Naive B cell (primary cell): Measurements from ENCODE around the gene DUOX1. TPM values are rescaled to one million over a fixed set of nuclear protein-coding genes. Genes with fewer than 3 reads are reported as not detected.
"Not testable (repeated sequence)": the region's sequence is repeated elsewhere in the genome, so short reads cannot be mapped to it uniquely, and the experiment has no call there.

ENCODE experiments used
- ATAC-seq, 2 donors: fragments of 150-1000 bp; cut with Tn5 transposase; 2 replicates each; pipeline ENCODE4 v1.10.0; 2021; ENCODE audit warnings: low read depth in 2 of 2, mild to moderate bottlenecking in 2 of 2, moderate library complexity in 2 of 2
- DNase-seq: peaks from one replicate; pipeline ENCODE4 v3.0.0; 2022
- H3K27ac Mint-ChIP-seq, 6 donors: one replicate each; pipeline ENCODE4 v1.8.0; 2020 to 2022; ENCODE audit warnings: mild to moderate bottlenecking in 6 of 6, mixed read lengths in 6 of 6, moderate library complexity in 5 of 6, inconsistent platforms in 2 of 6
- H3K27me3 Mint-ChIP-seq, 3 donors: one replicate each; pipeline ENCODE4 v1.8.0; 2021 to 2022; ENCODE audit warnings: mixed read lengths in 3 of 3, mild to moderate bottlenecking in 1 of 3
- H3K36me3 Mint-ChIP-seq, 2 donors: one replicate each; pipeline ENCODE4 v1.8.0; 2020 to 2022; ENCODE audit warnings: mixed read lengths in 2 of 2, inconsistent platforms in 1 of 2, mild to moderate bottlenecking in 1 of 2
- H3K4me1 Mint-ChIP-seq, 3 donors: one replicate each; pipeline ENCODE4 v1.8.0; 2020 to 2022; ENCODE audit warnings: mixed read lengths in 3 of 3, inconsistent platforms in 1 of 3, mild to moderate bottlenecking in 1 of 3, moderate library complexity in 1 of 3
- H3K4me3 Mint-ChIP-seq, 8 donors: one replicate each; pipeline ENCODE4 v1.8.0; 2020 to 2022; ENCODE audit warnings: mild to moderate bottlenecking in 8 of 8, mixed read lengths in 8 of 8, moderate library complexity in 8 of 8, inconsistent platforms in 2 of 8
- H3K9me3 Mint-ChIP-seq, 7 donors: one replicate each; pipeline ENCODE4 v1.8.0; 2020 to 2022; ENCODE audit warnings: mixed read lengths in 7 of 7, mild to moderate bottlenecking in 5 of 7, inconsistent platforms in 2 of 7, moderate library complexity in 1 of 7
- polyA plus RNA-seq, 6 donors: library from polyadenylated mRNA; unstranded; fragments of 300-500 nt; fragmentation: Illumina TruSeq; gene quantifications; one replicate each; pipeline ENCODE4 v1.2.3, GENCODE V29; 2021; ENCODE audit warnings: low read depth in 6 of 6

DUOX1 gene
- polyA plus RNA-seq, 6 donors from 2014 or later: 0.29 to 4.2 (median 1.3) TPM

DNA sequence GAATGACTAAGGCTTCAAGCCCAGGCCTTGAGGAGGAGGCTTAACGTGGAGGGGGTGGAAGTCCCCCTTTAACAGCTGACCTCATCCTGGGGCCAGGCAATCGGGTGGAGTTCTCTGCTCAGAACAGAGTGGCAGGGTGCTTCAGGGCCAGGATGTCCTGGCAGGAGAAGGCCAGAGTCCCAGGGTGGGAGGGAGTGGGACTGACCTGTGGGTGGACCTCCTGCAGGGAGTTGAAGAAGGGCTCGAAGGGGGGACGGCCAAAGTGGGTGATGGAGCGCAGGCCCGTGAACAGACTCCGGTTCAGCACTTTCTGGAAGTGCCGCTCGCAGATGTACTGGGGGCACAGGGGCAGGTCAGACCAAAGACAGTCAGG is 35.5 kb upstream of the DUOX1 start:
- DNase-seq (no peak), ATAC-seq (no peak)
- Mint-ChIP-seq H3K27me3 (peaks cover 16 to 38% (median 33%) of the 10 kb centered on the region in 3 donors), H3K9me3 (peaks cover 0 to 4% (median 0%) of the 10 kb centered on the region in 7 donors), H3K27ac (peak overlapping the region in 1 of 6 donors; percentile 47), H3K4me1 (no peaks in the 10 kb centered on the region), H3K4me3 (no peak overlapping the region), H3K36me3 (no peaks in the 10 kb centered on the region)

DNA sequence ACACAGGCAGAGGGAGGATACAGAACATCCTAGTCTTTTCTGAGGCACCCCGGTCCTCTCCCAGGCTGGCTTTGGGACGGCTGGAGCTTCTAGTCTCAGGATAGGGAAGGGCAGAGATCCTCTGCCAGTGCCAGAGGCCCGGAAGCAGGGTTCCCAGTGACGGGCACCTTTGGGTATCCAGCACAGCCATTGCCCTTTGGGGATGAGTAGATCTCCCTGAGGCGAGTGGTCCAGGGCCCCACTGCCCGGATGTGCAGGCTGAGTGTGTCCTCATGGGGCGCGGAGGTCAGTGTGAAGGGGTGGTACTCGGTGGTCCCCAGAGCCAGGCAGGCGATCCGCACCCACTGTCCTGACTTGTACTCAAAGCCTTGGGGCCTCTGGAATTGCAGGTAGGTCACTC is 34.1 kb upstream of the DUOX1 start:
- H3K4me3 Mint-ChIP-seq: no peak overlapping the region
- peaks cover 11 to 37% (median 34%) of the 10 kb centered on the region in 3 donors for H3K27me3 Mint-ChIP-seq
- peaks cover 0 to 4% (median 0%) of the 10 kb centered on the region in 7 donors for H3K9me3 Mint-ChIP-seq
- ATAC-seq: no peak
- DNase-seq: no peak
- H3K27ac Mint-ChIP-seq: no peak overlapping the region
- H3K36me3 Mint-ChIP-seq: no peaks in the 10 kb centered on the region
- H3K4me1 Mint-ChIP-seq: no peaks in the 10 kb centered on the region

DNA sequence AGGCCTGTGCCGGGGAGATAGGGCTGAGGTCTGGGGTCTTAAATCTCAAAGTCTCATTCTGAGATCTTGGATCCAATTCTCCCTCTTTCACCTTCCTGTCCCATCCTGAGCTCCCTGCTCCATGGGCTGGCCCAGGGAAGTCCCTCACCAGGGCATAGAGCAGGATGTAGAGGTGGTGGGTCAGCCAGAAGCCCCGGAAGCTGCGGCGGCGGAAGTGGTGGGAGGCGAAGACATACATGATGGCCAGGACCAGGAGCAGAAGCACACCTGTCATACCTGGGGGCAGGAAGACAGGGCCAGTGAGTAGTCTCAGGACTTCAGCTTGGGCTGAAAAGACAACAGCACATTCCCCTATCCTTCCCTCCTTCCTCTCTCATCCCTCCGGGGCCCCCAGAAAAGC is 32.3 kb upstream of the DUOX1 start:
- H3K4me3 Mint-ChIP-seq: no peak overlapping the region
- H3K27me3 Mint-ChIP-seq: peaks cover 7 to 35% (median 30%) of the 10 kb centered on the region in 3 donors
- H3K9me3 Mint-ChIP-seq: peaks cover 0 to 4% (median 0%) of the 10 kb centered on the region in 7 donors
- no peak for DNase-seq
- peak overlapping the region in 1 of 6 donors; percentile 54 for H3K27ac Mint-ChIP-seq
- no peaks in the 10 kb centered on the region for H3K4me1 Mint-ChIP-seq
- ATAC-seq: no peak
- no peaks in the 10 kb centered on the region for H3K36me3 Mint-ChIP-seq

DNA sequence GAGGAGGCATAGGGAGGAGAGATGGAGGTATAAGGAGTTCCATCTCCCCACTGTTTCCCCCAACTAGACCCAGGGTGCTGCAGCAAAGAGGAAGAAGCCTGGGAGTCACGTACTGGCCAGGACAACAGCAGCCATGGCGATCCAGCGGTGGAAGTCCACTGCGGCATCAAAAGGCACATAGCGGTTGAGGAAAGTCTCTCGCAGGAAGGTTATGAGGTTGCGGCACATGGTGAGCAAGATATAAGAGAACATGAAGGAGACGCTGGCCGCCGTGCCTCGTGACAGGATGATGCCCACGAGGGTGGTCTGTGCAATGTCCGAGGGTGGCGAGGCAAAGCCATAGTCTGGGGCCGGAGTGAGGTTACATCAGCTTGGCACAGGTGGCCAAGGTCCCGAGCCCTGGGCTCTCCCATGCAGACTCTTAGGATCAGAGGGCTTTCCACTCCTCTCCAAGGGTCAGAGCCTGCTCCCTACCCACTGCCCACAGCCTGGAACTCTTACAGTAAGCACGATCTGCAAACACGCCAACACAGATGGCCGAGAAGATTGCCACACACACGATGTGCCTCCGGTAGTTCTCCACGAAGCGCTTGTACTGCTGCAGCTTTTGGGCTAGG is 30.1 kb upstream of the DUOX1 start:
- DNase-seq (no peak), ATAC-seq (no peak)
- Mint-ChIP-seq H3K4me3 (no peak overlapping the region), H3K27ac (no peak overlapping the region), H3K4me1 (no peaks in the 10 kb centered on the region), H3K36me3 (no peaks in the 10 kb centered on the region), H3K27me3 (peaks cover 13 to 40% (median 34%) of the 10 kb centered on the region in 3 donors), H3K9me3 (no peaks in the 10 kb centered on the region)

DNA sequence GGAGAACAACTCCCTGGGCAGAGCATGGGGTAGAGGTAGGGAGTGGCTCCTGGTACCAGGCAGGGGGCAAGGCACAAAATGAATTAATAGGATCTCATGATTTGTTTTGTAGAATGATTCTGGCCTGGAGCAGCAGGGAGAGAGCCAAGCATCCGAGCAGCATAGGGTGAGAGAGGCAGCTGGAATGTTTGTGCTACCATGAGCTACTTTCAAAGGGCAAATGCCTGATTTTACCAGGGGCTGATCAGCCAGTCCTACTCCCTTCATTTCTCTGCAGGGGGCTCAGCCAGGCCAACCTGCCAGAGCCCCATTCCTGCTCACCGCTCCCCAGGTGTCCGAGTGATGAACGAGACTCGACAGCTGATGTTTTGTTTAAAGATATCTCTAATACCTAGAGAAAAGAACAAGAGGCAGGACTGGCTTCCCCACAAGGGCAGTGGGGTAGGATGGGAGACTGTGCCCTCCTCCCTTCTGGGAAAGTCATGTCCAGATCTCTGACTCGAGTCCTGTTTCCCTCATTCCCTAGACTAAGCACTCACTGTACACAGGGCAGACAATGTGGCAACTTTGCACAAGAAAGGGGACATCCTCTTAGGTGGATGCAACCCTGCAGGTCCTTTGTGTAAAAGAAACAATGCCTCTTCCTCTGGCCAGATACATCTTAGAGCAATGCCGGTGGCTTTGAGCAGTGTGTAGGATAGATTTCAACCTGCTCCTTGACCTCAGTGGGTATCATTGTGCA is 28.7 kb upstream of the DUOX1 start:
- DNase-seq: no peak
- H3K4me3 Mint-ChIP-seq: no peak overlapping the region
- no peak for ATAC-seq
- H3K9me3 Mint-ChIP-seq: no peaks in the 10 kb centered on the region
- H3K27me3 Mint-ChIP-seq: peaks cover 19 to 54% (median 45%) of the 10 kb centered on the region in 3 donors
- no peaks in the 10 kb centered on the region for H3K4me1 Mint-ChIP-seq
- no peaks in the 10 kb centered on the region for H3K36me3 Mint-ChIP-seq
- H3K27ac Mint-ChIP-seq: peak overlapping the region in 1 of 6 donors; percentile 61

DNA sequence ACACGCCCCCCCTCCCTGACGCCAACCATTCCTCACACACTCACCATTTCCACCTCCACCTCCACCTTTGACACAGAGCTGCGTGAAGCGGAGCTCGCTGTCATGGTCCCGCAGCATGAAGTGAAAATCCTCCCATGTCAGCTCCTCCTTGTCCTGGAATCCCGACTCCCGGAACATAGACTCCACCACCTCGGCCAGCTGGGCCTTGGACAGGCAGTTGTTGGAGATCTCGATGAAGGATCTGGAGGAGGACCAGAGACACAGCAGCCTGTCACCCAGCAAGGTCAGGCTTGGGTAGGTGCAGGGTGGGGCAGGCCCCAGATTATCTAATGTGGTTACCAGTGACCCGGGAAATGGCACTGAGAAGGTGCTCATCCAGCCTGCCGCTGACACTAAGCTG is 28.0 kb upstream of the DUOX1 start:
- Mint-ChIP-seq H3K9me3 (no peaks in the 10 kb centered on the region), H3K4me3 (no peak overlapping the region), H3K4me1 (no peaks in the 10 kb centered on the region), H3K27ac (no peak overlapping the region), H3K36me3 (no peaks in the 10 kb centered on the region), H3K27me3 (peaks cover 23 to 61% (median 52%) of the 10 kb centered on the region in 3 donors)
- no peak for DNase-seq
- no peak for ATAC-seq

DNA sequence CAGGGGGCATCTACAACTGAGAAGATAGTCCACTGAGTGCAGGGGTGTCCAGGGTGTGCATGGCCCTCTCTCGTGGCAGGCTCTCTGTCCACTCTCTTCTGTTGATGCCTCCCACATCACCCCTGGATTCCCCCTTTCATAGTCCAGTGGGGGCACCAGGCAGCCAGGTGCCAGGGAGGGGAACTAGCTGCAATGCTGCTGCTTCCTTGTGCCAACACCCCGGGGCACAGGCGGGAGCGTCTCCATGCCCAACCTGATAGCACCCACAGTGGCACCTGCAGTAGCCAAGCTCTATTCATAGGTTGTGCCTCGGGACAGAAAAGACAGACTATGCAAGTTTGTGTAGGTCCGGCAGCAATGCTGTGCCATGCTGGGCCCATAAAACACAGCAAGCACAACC is 27.6 kb upstream of the DUOX1 start:
- H3K4me1 Mint-ChIP-seq: no peaks in the 10 kb centered on the region
- no peaks in the 10 kb centered on the region for H3K36me3 Mint-ChIP-seq
- ATAC-seq (no peak), DNase-seq (no peak)
- no peak overlapping the region for H3K4me3 Mint-ChIP-seq
- H3K27me3 Mint-ChIP-seq: peaks cover 23 to 66% (median 57%) of the 10 kb centered on the region in 3 donors
- no peak overlapping the region for H3K27ac Mint-ChIP-seq
- H3K9me3 Mint-ChIP-seq: no peaks in the 10 kb centered on the region

DNA sequence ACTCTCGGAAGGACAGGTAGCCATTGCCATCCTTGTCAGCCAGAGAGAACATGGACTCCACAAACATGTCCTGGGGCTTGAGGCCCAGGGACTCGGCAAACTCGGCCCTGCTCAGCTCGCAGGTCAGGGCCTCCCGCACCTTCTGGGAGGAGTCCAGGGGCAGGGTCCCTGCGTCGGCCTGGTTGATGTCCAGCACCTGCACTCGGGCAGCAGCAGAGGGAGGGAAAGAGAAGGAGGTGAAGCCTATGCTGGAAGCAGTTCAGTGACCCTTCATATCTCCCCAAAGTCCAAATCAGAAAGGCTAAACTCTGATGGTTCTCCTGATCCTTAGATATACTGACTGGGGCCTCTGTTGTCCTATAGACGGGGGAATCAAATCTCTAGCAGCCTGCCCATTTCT is 25.6 kb upstream of the DUOX1 start:
- H3K9me3 Mint-ChIP-seq, H3K4me1 Mint-ChIP-seq, DNase-seq, H3K36me3 Mint-ChIP-seq, H3K4me3 Mint-ChIP-seq, H3K27ac Mint-ChIP-seq, ATAC-seq: not testable (repeated sequence)
- peaks cover 31 to 76% (median 72%) of the 10 kb centered on the region in 3 donors for H3K27me3 Mint-ChIP-seq

DNA sequence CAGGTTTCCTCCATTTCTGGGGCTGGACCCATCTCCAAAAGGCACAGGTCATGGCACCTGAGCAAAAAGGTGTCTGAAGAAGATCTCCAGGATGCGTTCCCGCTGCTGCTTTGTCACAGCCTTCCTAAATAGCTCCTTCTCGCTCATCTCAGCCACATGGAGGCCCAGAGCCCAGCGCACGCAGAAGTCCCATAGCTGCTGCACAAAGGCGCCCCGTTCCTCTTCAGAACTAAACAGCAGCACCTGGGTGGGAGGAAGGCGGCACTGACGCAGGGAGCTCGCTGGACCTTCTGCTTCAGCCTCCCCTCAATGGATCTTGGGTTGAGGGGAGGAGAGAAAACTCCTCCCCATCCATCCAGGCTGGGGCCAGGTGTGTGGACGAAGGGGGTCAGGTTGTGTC is 24.2 kb upstream of the DUOX1 start:
- ATAC-seq: no peak
- Mint-ChIP-seq H3K27me3 (peaks cover 42 to 77% (median 75%) of the 10 kb centered on the region in 3 donors), H3K4me1 (peaks cover 0 to 5% (median 3%) of the 10 kb centered on the region in 3 donors), H3K36me3 (no peaks in the 10 kb centered on the region), H3K4me3 (no peak overlapping the region), H3K27ac (no peak overlapping the region), H3K9me3 (no peaks in the 10 kb centered on the region)
- no peak for DNase-seq

DNA sequence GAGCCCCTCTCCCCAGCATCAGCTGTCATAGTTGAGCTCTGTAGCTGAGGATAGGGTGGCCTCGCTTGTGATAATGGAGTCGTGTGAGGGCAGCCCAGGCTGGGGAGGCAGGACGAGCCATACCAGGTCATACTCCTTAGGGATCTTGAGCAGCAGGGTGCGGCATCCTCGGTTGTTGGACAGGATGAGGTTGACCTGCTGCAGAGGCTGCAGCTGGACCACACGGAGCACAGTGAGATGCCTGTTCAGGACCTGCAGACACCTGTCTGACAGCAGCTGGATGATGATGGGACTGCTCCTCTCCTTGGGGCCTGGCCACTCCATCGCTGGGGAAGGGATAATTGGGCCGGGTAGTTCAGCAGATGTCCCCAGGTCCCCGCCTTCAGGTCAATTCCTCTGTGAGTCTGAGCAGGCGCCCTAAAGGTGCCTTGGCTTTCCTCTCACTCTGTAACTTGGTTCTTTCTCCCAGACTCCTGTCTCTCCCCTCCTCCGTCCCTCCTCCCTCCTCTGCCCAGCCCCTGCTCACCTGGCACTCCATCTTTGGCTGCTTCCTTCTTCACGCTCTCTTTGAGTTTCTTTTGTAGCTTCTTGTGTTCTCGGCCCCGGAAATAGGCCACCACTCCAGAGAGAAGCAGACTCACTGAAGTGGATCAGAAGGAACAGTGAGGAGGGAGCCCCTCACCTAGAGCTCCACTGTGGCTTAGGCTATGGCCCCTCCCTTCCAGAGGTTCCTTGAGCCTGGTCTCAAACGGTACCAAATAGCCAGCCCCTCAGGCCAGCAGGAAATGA is 23.6 kb upstream of the DUOX1 start:
- Mint-ChIP-seq H3K4me1 (peaks cover 0 to 6% (median 3%) of the 10 kb centered on the region in 3 donors), H3K27ac (no peak overlapping the region), H3K27me3 (peaks cover 43 to 77% (median 71%) of the 10 kb centered on the region in 3 donors), H3K4me3 (no peak overlapping the region), H3K9me3 (no peaks in the 10 kb centered on the region), H3K36me3 (no peaks in the 10 kb centered on the region)
- ATAC-seq (no peak), DNase-seq (no peak)

DNA sequence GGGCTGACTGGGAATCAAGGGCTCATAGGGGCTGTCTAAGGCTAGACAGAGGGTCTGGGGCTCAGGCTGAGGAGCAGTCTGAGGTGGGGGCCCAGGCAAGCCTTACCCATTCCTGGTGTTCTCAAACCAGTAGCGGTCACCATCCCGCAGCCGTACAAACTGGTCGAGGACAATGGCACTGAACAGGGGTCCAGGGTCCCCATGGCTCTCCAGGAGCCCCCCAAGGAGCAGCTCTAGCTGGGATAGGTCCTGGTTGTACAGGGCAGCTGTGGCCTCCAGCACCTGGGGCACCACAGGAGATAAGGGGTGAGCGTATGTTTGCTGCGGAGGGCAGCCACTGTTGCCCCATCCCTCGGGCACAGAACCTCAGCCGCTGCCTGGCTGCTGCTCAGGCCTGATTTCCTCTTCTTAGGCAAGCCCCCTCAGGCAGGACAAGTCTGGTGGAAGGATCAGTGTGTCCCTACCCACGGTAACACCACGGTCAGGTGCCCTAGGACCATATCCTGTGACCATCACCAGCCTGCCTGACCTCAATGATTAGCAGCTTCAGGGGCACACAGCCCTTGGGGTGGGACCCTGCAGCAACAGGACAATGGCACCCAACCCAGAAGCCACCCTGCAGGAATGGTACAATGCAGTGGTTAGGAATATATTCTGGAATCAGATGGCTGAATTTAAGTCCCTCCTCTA is 21.7 kb upstream of the DUOX1 start:
- H3K4me3 Mint-ChIP-seq: no peak overlapping the region
- H3K9me3 Mint-ChIP-seq: no peaks in the 10 kb centered on the region
- DNase-seq (no peak), ATAC-seq (no peak)
- no peaks in the 10 kb centered on the region for H3K36me3 Mint-ChIP-seq
- H3K4me1 Mint-ChIP-seq: peaks cover 13 to 20% (median 15%) of the 10 kb centered on the region in 3 donors
- no peak overlapping the region for H3K27ac Mint-ChIP-seq
- peaks cover 55 to 80% (median 74%) of the 10 kb centered on the region in 3 donors for H3K27me3 Mint-ChIP-seq

DNA sequence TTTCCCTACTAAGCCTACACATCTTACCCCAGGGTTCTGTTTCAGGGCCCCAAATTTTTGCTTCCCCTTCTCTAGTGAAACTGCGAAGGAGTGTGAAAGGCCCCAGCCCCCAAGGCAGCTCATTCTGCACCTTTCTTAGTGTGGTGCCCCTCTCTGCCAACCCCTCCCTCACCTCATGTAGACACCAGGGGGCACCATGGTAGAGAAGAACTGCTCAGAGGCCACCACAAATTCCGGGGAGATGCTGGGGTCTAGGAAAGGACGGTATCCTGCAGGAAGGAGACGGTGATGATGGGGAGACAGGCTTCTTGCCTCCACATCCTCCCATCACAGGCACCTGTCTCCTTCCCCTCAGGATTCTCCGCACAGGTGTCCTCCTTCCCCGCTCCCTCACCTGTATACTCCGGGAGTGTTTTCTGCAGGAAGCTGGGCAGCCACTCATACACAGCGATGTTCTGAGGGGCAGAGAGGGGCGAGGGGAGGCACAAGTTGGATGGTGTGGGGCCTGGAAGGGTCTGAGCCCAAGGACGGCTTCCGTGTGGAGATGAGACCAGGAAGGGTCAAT is 19.5 kb upstream of the DUOX1 start:
- Mint-ChIP-seq H3K27ac (no peak overlapping the region), H3K4me3 (peak overlapping the region in 4 of 8 donors; percentile 22 to 72 (median 46)), H3K9me3 (peaks cover 0 to 3% (median 0%) of the 10 kb centered on the region in 7 donors), H3K4me1 (peaks cover 32 to 40% (median 33%) of the 10 kb centered on the region in 3 donors), H3K27me3 (peaks cover 62 to 87% (median 80%) of the 10 kb centered on the region in 3 donors), H3K36me3 (peaks cover 0 to 8% of the 10 kb centered on the region in 2 donors)
- DNase-seq (no peak), ATAC-seq (no peak)
